NT2/D1 (cell line): ENCODE results near the gene SLC25A15.

ENCODE experiments used
- YY1 ChIP-seq: IDR thresholded peaks from 2 replicates; pipeline ENCODE4 v1.6.1; 2011; ENCODE audit not compliant: insufficient read length, insufficient read depth
- ZNF274 ChIP-seq: IDR thresholded peaks from 2 replicates; pipeline ENCODE4 v1.6.1; 2011; ENCODE audit warnings: mild to moderate bottlenecking, low read depth, low read length

- TF ChIP-seq YY1 (no peak), ZNF274 (no peak)
These were observed 12.7 kb upstream of the SLC25A15 start for GRCh38 chr13:40776681-40777165.
